HFFc6 (cell line): ENCODE results near the gene PLIN1. TPM values are rescaled to one million over a fixed set of nuclear protein-coding genes. Genes with fewer than 3 reads are reported as not detected.

ENCODE experiments used
- DNase-seq: peaks from one replicate; pipeline ENCODE4 v3.0.0-alpha.2; 2018
- H3K27ac Mint-ChIP-seq: 2 replicates; pipeline ENCODE4 v1.8.0; 2020; ENCODE audit warnings: mild to moderate bottlenecking, mixed read lengths
- H3K27me3 Mint-ChIP-seq: 2 replicates; pipeline ENCODE4 v1.8.0; 2021; ENCODE audit warnings: mild to moderate bottlenecking, moderate library complexity, mixed read lengths; ENCODE audit not compliant: insufficient read depth
- H3K36me3 Mint-ChIP-seq: 2 replicates; pipeline ENCODE4 v1.8.0; 2021; ENCODE audit warnings: low read depth, mixed read lengths
- H3K4me1 Mint-ChIP-seq: 2 replicates; pipeline ENCODE4 v1.8.0; 2020; ENCODE audit warnings: low read depth, mixed read lengths
- H3K4me3 Mint-ChIP-seq: 2 replicates; pipeline ENCODE4 v1.8.0; 2020; ENCODE audit warnings: mild to moderate bottlenecking, moderate library complexity, mixed read lengths
- H3K9me3 Mint-ChIP-seq: 2 replicates; pipeline ENCODE4 v1.8.0; 2020; ENCODE audit warnings: mild to moderate bottlenecking, mixed read lengths
- long read RNA-seq: library from polyadenylated mRNA; unstranded; transcript quantifications from one replicate; pipeline ENCODE4 v2.0.0, GENCODE V29; 2019
- total RNA-seq, 6 experiments: library from RNA; stranded (reverse); fragmentation: NEBNext Ultra II Directional; extraction: Animal tissue kit (Norgen Biotek cat#: 25700); gene quantifications; 2 replicates in 1 of 6; 3 replicates in 5 of 6; pipeline ENCODE4 v1.2.3, GENCODE V29; 2021
- TF ChIP-seq, protein P1 (sequence below): fragments of 200-600 bp; sonication (generic); IDR thresholded peaks from 2 replicates; pipeline ENCODE4 v1.5.0; 2021; ENCODE audit warnings: antibody characterized with exemption, mild to moderate bottlenecking

Gene PLIN1, protein sequence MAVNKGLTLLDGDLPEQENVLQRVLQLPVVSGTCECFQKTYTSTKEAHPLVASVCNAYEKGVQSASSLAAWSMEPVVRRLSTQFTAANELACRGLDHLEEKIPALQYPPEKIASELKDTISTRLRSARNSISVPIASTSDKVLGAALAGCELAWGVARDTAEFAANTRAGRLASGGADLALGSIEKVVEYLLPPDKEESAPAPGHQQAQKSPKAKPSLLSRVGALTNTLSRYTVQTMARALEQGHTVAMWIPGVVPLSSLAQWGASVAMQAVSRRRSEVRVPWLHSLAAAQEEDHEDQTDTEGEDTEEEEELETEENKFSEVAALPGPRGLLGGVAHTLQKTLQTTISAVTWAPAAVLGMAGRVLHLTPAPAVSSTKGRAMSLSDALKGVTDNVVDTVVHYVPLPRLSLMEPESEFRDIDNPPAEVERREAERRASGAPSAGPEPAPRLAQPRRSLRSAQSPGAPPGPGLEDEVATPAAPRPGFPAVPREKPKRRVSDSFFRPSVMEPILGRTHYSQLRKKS
- not detected for total RNA-seq
- long read RNA-seq, result 0 reads

DNA sequence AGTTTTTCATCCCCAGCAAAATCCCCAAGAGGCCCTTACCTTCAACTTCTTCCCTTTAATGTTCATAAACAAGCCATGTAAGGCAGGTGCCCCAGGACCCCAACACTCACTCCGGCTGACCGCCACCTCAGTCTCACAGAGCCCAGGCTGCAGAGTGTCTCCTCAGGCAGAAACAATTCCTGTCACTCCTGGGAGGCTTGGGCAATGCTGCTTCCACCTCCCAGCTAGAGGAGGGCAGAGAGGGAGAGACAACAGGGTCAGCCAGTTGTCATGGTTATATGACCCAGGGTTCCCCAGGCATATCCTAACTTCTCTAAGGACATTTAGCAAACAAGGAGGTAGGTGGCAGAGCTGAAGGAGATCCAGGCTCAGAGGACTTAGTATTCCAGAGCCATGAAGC is at the start of gene PLIN1:
Gene PLIN1 (minus strand): TSS at position 156 of the 400 bp plus-strand sequence. CDS start 1,878 bp downstream, outside the sequence.
- TF ChIP-seq, protein P1, sequence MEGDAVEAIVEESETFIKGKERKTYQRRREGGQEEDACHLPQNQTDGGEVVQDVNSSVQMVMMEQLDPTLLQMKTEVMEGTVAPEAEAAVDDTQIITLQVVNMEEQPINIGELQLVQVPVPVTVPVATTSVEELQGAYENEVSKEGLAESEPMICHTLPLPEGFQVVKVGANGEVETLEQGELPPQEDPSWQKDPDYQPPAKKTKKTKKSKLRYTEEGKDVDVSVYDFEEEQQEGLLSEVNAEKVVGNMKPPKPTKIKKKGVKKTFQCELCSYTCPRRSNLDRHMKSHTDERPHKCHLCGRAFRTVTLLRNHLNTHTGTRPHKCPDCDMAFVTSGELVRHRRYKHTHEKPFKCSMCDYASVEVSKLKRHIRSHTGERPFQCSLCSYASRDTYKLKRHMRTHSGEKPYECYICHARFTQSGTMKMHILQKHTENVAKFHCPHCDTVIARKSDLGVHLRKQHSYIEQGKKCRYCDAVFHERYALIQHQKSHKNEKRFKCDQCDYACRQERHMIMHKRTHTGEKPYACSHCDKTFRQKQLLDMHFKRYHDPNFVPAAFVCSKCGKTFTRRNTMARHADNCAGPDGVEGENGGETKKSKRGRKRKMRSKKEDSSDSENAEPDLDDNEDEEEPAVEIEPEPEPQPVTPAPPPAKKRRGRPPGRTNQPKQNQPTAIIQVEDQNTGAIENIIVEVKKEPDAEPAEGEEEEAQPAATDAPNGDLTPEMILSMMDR, result no peak
- no peak within 1 kb of the TSS for H3K27ac Mint-ChIP-seq
- H3K9me3 Mint-ChIP-seq, result no peaks in the 10 kb centered on the region
- peaks cover 2% of the 10 kb centered on the region; the same call in 1 of the 2 replicates for H3K27me3 Mint-ChIP-seq
- peaks cover 8% of the 10 kb centered on the region for H3K4me1 Mint-ChIP-seq
- peaks cover 7% of the 10 kb centered on the region; the same call in 1 of the 2 replicates for H3K36me3 Mint-ChIP-seq
- H3K4me3 Mint-ChIP-seq, result no peak within 1 kb of the TSS
- no peak for DNase-seq

DNA sequence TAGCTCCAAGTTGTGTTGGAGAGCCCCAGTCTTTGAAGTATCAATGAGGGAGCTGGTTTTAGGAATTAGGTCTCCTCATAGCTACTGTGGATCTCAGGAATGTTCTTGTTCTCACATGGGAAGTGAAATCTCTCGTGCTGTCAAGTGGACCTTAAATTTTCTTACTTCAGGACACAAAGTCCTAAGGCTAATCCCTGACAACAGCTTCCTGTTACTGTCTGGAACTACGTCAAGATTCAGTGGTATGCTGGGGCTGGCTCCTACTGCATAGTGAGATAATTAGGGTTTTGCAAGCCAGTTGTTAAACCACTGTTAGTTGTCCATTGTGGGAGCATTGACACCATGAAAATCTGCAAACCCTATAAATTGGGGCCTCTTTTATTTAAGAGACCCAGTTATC is 49.1 kb upstream of the PLIN1 start:
- TF ChIP-seq, protein P1, result no peak
- Mint-ChIP-seq H3K4me3 (no peak overlapping the region), H3K27ac (no peak overlapping the region), H3K36me3 (no peaks in the 10 kb centered on the region), H3K4me1 (no peaks in the 10 kb centered on the region), H3K9me3 (peaks cover 5% of the 10 kb centered on the region; the same call in 1 of the 2 replicates), H3K27me3 (peaks cover 32% of the 10 kb centered on the region)
- DNase-seq, result peak; percentile 10

DNA sequence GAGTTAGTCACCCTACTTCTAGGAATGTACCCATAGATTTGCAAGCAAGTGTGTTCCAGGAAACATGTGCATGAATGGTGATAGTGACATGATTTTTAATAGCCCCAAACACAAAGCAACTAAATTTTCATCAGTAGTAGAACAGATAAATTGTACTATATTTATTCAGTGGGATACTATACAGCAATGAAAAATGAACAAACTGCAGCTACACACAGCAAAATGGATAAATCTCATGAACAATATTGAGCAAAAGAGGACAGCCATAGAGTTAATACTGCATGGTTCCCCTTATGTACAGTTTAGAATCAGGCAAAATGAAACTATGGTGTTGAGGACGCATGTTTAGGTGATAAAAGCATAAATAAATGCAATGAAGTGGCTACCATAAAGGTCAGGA is 45.9 kb upstream of the PLIN1 start:
- peaks cover 5% of the 10 kb centered on the region; the same call in 1 of the 2 replicates for H3K9me3 Mint-ChIP-seq
- TF ChIP-seq, protein P1, result no peak
- no peaks in the 10 kb centered on the region for H3K4me1 Mint-ChIP-seq
- H3K36me3 Mint-ChIP-seq, result no peaks in the 10 kb centered on the region
- DNase-seq, result no peak
- no peak overlapping the region for H3K27ac Mint-ChIP-seq
- H3K27me3 Mint-ChIP-seq, result peaks cover 36% of the 10 kb centered on the region
- no peak overlapping the region for H3K4me3 Mint-ChIP-seq

DNA sequence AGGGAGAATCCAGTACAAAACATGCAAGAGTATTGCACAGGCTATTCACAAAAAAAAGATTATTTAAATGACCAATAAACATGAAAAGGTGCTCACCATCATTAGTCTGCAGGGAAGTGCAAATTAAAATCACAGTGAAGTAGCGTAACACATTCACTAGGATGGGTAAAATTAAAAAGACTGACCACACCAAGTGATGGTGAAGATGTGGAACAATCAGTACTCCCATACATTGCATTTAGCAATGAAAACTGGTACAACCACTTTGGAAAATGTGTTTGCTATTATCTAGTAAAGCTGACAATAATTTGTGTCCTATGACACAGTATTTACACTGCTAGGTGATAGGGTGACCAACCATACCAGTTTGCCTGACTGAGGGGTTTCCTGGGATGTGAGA is 45.5 kb upstream of the PLIN1 start:
- no peaks in the 10 kb centered on the region for H3K36me3 Mint-ChIP-seq
- TF ChIP-seq, protein P1, result no peak
- H3K9me3 Mint-ChIP-seq, result peaks cover 5% of the 10 kb centered on the region; the same call in 1 of the 2 replicates
- peaks cover 34% of the 10 kb centered on the region for H3K27me3 Mint-ChIP-seq
- no peaks in the 10 kb centered on the region for H3K4me1 Mint-ChIP-seq
- no peak overlapping the region for H3K27ac Mint-ChIP-seq
- no peak overlapping the region for H3K4me3 Mint-ChIP-seq
- DNase-seq, result no peak

DNA sequence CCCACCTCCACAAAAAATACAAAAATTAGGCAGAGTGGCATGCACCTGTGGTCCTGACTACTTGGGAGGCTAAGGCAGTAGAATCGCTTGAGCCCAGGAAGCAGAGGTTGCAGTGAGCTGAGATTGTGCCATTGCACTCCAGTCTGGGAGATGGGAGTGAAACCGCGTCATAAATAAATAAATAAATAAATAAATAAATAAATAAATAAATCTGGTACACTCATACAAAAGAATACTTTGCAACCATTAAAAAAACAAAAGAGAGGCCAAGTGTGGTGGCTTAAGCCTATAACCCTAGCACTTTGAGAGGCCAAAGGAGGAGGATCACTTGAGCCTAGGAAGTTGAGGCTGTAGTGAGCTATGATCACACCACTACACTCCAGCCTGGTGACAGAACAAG is 43.9 kb upstream of the PLIN1 start:
- Mint-ChIP-seq H3K27me3 (peaks cover 30% of the 10 kb centered on the region), H3K9me3 (peaks cover 5% of the 10 kb centered on the region; the same call in 1 of the 2 replicates), H3K36me3 (no peaks in the 10 kb centered on the region), H3K4me3 (no peak overlapping the region), H3K27ac (no peak overlapping the region), H3K4me1 (no peaks in the 10 kb centered on the region)
- DNase-seq, result no peak
- TF ChIP-seq, protein P1, result no peak
